NAMALWA (cell line): Measurements from ENCODE around the gene RAB35.

Experiments
- DNase-seq: peaks from one replicate; pipeline ENCODE4 v3.0.0-alpha.2; 2015; ENCODE audit warnings: low spot score

The RAB35 gene

GRCh38 chr12:120132863-120133385 is 16.4 kb upstream of the RAB35 start:
- DNase-seq: peak; percentile 94

GRCh38 chr12:120132054-120132836 is 15.7 kb upstream of the RAB35 start:
- no peak for DNase-seq

GRCh38 chr12:120131116-120131515 is 14.6 kb upstream of the RAB35 start:
- DNase-seq: no peak

GRCh38 chr12:120130011-120130410 is 13.5 kb upstream of the RAB35 start:
- DNase-seq: no peak

- no peak for DNase-seq
Observed at GRCh38 chr12:120126635-120127005, 10.1 kb upstream of the RAB35 start.

GRCh38 chr12:120125792-120126634 is 9.5 kb upstream of the RAB35 start:
- DNase-seq: no peak

- DNase-seq: no peak
Observed at GRCh38 chr12:120125029-120125428, 8.5 kb upstream of the RAB35 start.

- peak; percentile 63 for DNase-seq
Observed at GRCh38 chr12:120121766-120122293, 5.3 kb upstream of the RAB35 start.

GRCh38 chr12:120121343-120121742 is 4.8 kb upstream of the RAB35 start:
- DNase-seq: no peak

- DNase-seq: peak; percentile 54
Observed at GRCh38 chr12:120119271-120119973, 2.9 kb upstream of the RAB35 start.

- peak; percentile 29 for DNase-seq
Observed at GRCh38 chr12:120118321-120119061, 1.9 kb upstream of the RAB35 start.

- peak; percentile 19 for DNase-seq
Observed at GRCh38 chr12:120117961-120118320, 1.4 kb upstream of the RAB35 start.

- DNase-seq: peak; percentile 93
Observed at GRCh38 chr12:120116792-120117651, 469 bp upstream of the RAB35 start.

GRCh38 chr12:120115692-120116440 is 687 bp downstream of the RAB35 start:
- DNase-seq: peak; percentile 67

GRCh38 chr12:120115066-120115465 is 1.5 kb downstream of the RAB35 start:
- no peak for DNase-seq

GRCh38 chr12:120110550-120111501 is 5.7 kb downstream of the RAB35 start:
- peak; percentile 77 for DNase-seq

GRCh38 chr12:120109570-120110267 is 6.8 kb downstream of the RAB35 start:
- no peak for DNase-seq

GRCh38 chr12:120106151-120106550 is 10.4 kb downstream of the RAB35 start:
- DNase-seq: no peak
